GM11168 (cell line): ENCODE results near the gene APOL1.

Experiments used
- in situ Hi-C: fragments of 300-500 bp; cut with MboI; formaldehyde crosslinking; loops from one replicate; pipeline ENCODE4 v1.12.0; 2022; ENCODE audit warnings: low sequenced_read_pairs; ENCODE audit not compliant: unreplicated experiment

The APOL1 gene

GRCh38 chr22:36303115-36303467, 50.2 kb downstream of the APOL1 start:
- in situ Hi-C loops = no loop called here

GRCh38 chr22:36303874-36304273, 50.9 kb downstream of the APOL1 start:
- in situ Hi-C loops = no loop called here

GRCh38 chr22:36304429-36304828, 51.5 kb downstream of the APOL1 start:
- in situ Hi-C loops = no loop called here

GRCh38 chr22:36305813-36306212, 52.9 kb downstream of the APOL1 start:
- in situ Hi-C loops = no loop called here

GRCh38 chr22:36306227-36306626, 53.3 kb downstream of the APOL1 start:
- in situ Hi-C loops = no loop called here

GRCh38 chr22:36308880-36309279, 55.9 kb downstream of the APOL1 start:
- in situ Hi-C loops = no loop called here

- in situ Hi-C loops = no loop called here
These were observed 58.6 kb downstream of the APOL1 start for GRCh38 chr22:36311386-36312085.

GRCh38 chr22:36315325-36315724, 62.4 kb downstream of the APOL1 start:
- in situ Hi-C loops = no loop called here

GRCh38 chr22:36316419-36316818, 63.5 kb downstream of the APOL1 start:
- in situ Hi-C loops = no loop called here
